Omental fat pad (tissue), 4 donors: ENCODE results near the gene CKM. TPM values are rescaled to one million over a fixed set of nuclear protein-coding genes. Genes with fewer than 3 reads are reported as not detected.
A peak's percentile ranks its signal among the peaks of the same experiment; 100 is the strongest.

Source experiments
- ATAC-seq: fragments of 150-250 bp; one replicate; pipeline ENCODE4 v1.9.1; 2016; ENCODE audit warnings: mild to moderate bottlenecking, moderate library complexity; ENCODE audit not compliant: low FRiP score
- DNase-seq: peaks from one replicate; pipeline ENCODE4 v3.0.0-alpha.2; 2019; ENCODE audit warnings: low spot score
- total RNA-seq, 4 donors: library from RNA; depleted of rRNA; stranded (reverse); fragments of >200 nt; gene quantifications; one replicate each; pipeline ENCODE4 v1.1.0, GENCODE V29; 2016
- TF ChIP-seq, protein P1 (sequence below), 3 donors: fragments of 450-650 bp; IDR thresholded peaks; one replicate each; pipeline ENCODE4 v1.5.1; 2016 to 2017; ENCODE audit warnings: antibody characterized with exemption in 3 of 3, mild to moderate bottlenecking in 3 of 3, moderate library complexity in 2 of 3

Gene CKM
- total RNA-seq: not detected

GRCh38 chr19:45322744-45323281, at the start of gene CKM:
TSS of gene CKM (minus strand) at chr19:45322875. CDS start at chr19:45319713, 3,162 bp downstream.
- DNase-seq: no peak
- TF ChIP-seq, protein P1, sequence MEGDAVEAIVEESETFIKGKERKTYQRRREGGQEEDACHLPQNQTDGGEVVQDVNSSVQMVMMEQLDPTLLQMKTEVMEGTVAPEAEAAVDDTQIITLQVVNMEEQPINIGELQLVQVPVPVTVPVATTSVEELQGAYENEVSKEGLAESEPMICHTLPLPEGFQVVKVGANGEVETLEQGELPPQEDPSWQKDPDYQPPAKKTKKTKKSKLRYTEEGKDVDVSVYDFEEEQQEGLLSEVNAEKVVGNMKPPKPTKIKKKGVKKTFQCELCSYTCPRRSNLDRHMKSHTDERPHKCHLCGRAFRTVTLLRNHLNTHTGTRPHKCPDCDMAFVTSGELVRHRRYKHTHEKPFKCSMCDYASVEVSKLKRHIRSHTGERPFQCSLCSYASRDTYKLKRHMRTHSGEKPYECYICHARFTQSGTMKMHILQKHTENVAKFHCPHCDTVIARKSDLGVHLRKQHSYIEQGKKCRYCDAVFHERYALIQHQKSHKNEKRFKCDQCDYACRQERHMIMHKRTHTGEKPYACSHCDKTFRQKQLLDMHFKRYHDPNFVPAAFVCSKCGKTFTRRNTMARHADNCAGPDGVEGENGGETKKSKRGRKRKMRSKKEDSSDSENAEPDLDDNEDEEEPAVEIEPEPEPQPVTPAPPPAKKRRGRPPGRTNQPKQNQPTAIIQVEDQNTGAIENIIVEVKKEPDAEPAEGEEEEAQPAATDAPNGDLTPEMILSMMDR (IDR thresholded peaks at IDR 0.05): no peak
- no peak for ATAC-seq

GRCh38 chr19:45370410-45371204, 47.9 kb upstream of the CKM start, which contains the start of gene ERCC2:
TSS of gene ERCC2 (minus strand) at chr19:45370573. CDS start at chr19:45370540, 33 bp downstream.
- TF ChIP-seq, protein P1 (IDR thresholded peaks at IDR 0.05): no peak
- peak; percentile 99 for DNase-seq
- peak; percentile 98 for ATAC-seq

- no peak for DNase-seq
- no peak for ATAC-seq
- TF ChIP-seq, protein P1 (IDR thresholded peaks at IDR 0.05): no peak
Observed at GRCh38 chr19:45368737-45369340, 46.2 kb upstream of the CKM start.

DNA sequence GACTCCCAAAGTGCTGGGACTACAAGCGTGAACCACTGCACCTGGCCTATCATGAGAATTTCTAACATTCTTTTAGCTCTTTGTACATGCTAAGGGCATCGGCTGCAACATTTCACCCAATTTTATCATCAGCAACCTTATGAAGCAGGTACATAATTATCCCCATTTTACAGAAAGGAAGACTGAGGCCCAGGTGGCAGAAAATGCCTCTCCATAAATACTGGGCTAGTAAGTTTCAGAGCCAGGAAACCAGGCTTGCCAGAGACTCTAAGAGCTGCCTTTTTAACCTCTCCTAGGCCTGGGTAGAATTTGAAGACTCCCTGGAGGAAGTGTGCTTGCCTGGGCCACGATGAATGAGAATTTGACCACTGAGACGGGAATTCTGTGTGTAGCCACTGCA, 45.5 kb upstream of the CKM start:
- TF ChIP-seq, protein P1 (IDR thresholded peaks at IDR 0.05): no peak
- DNase-seq (no peak), ATAC-seq (no peak)

GRCh38 chr19:45364696-45365095, 42.0 kb upstream of the CKM start:
- ATAC-seq: no peak
- TF ChIP-seq, protein P1 (IDR thresholded peaks at IDR 0.05): no peak

GRCh38 chr19:45363861-45364459, 41.3 kb upstream of the CKM start:
- TF ChIP-seq, protein P1 (IDR thresholded peaks at IDR 0.05): no peak
- ATAC-seq: no peak
- no peak for DNase-seq

More at GRCh38 chr19:45364696-45365095, 42.0 kb upstream of the CKM start:
- no peak for DNase-seq
